IPS-18c (cell line): ENCODE measurements around the gene OR10G2.
"Not testable (repeated sequence)": the region's sequence is repeated elsewhere in the genome, so short reads cannot be mapped to it uniquely, and the experiment has no call there.

Source experiments
- H3K4me3 ChIP-seq: 2 replicates; pipeline ENCODE4 v1.7.0; 2013; ENCODE audit warnings: low read depth, mild to moderate bottlenecking, low read length, moderate library complexity; ENCODE audit not compliant: insufficient read depth
- H3K9me3 ChIP-seq: one replicate; pipeline ENCODE4 v1.6.1; 2013; ENCODE audit warnings: mild to moderate bottlenecking, low read length, moderate library complexity; ENCODE audit not compliant: control insufficient read depth, insufficient read depth

The OR10G2 gene, protein sequence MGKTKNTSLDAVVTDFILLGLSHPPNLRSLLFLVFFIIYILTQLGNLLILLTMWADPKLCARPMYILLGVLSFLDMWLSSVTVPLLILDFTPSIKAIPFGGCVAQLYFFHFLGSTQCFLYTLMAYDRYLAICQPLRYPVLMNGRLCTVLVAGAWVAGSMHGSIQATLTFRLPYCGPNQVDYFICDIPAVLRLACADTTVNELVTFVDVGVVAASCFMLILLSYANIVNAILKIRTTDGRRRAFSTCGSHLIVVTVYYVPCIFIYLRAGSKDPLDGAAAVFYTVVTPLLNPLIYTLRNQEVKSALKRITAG

DNA sequence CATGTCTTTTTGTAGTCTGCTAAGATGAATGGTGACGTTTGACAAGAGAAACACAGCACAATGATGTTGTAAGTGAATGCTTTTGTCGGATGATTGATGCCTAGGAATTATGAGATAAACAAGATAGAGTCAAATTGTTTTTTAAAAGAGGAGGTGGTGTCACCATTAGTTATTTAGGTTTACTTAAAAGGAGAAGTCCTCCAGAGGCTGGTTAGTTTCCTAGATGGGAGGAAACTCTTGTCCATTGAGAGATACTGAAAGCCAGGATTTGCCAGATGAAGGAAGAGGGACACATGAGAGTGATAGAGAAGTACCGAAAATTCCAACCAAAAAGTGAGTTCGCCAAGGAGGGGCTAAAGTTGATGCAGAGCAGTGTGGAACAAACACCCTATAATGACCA lies at the start of gene OR10G2:
Gene OR10G2 (minus strand): TSS at position 101 of the 400 bp plus-strand sequence. CDS start 98 bp downstream, at position 3.
- Histone ChIP-seq H3K4me3 (no peak within 1 kb of the TSS), H3K9me3 (no peaks in the 10 kb centered on the region)

DNA sequence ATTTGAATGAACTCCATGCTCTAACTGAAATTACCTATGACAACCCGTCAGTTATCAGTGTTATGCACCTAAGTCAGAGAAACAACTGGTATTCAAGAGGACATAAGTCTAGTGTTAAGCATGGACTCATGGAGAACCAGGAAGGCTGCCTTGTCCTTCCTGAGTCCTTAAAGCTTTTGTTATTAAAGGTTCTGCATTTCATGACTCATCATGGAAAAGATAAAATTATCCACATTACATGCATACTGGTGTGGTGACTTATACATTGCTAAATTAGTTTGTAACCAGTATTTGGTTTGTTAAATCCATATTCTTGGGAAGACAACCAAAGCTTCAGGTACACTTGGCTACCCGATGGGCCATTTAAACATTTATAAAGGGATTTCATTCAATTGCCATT lies 45.3 kb upstream of the OR10G2 start:
- H3K9me3 ChIP-seq: no peaks in the 10 kb centered on the region
- no peak overlapping the region for H3K4me3 ChIP-seq

DNA sequence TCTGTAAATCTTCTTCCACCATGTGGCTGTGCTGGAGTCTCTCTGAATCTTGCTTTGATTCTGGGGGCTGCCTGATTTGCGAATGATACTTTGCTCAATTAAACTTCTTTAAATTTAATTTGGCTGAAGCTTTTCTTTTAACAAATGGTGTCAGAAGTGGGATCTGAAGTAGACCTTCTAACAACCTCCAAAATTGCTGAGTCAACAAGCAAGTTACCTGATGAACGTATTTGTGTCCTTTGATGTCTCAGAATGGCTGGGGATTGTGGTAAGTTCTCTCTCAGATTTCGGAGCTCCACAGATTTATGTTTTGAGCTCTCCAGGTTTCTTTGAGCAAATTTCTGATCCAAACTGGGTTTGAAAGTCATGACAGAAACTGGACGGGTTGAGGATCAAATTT lies 40.8 kb upstream of the OR10G2 start:
- Histone ChIP-seq H3K4me3 (no peak overlapping the region), H3K9me3 (no peaks in the 10 kb centered on the region)

DNA sequence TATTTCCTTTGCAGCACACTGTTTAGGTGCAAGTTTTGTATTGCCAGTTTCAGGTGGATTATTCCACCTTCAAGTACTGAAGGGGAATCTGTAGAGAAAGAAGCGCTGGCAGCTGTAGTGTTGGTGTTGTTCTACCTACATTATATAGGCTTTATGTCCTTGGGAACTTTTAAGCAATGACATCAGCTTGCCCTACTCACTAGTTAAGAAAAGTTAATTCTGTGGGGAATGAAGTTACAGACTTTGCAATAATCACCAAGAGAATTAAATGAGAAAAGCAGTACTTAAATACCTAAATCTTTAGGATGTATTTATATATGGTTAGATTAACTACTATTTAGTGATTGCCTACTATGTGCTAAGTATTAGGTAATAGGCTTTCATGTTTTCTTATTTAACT lies 39.0 kb upstream of the OR10G2 start, which contains the start of gene OR4E1:
Gene OR4E1 (minus strand): TSS at position 101 of the 400 bp plus-strand sequence. CDS start 2,883 bp downstream, outside the sequence.
- Histone ChIP-seq H3K9me3 (no peaks in the 10 kb centered on the region), H3K4me3 (no peak within 1 kb of the TSS)

DNA sequence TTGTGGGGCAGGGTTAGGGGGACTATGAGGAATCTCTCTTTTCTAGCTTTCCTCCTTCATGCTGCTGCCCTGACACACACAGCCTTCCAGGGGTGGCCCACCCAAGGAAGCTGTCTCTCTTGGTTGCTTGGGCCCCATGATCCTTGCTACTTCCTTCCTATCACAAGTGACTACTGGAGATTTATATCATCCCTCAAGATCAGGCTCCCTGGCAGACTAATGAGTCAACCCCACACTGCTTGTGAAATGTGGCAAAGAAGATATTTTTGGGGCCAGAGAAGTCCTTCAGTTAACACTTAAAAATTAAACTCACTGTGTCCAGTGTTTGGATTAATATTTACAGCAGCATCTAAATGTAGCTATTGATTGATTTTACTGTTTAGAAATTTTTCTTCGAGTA lies 37.4 kb upstream of the OR10G2 start:
- H3K4me3 ChIP-seq: no peak overlapping the region

DNA sequence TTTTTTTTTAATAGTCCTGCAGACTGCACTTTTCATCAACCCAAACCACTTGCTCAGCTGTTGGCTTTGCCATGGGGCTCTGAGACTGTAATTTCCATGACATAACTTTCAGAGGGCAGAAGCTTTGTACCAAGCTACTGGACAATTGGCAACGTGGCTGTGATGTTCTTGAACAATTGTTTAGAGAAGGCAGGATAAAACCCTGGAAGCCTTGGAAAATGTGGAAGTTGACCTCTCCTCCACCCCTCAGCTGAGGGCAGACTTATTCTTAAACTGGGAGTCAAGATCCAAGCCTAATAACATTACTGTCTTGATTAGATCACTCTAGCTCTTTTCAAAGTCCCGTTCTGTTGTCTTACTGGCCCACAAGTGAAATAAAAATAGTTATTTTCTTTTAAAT lies 36.6 kb upstream of the OR10G2 start:
- H3K9me3 ChIP-seq: no peaks in the 10 kb centered on the region
- no peak overlapping the region for H3K4me3 ChIP-seq

More for the DNA sequence above, 37.4 kb upstream of the OR10G2 start:
- no peaks in the 10 kb centered on the region for H3K9me3 ChIP-seq

DNA sequence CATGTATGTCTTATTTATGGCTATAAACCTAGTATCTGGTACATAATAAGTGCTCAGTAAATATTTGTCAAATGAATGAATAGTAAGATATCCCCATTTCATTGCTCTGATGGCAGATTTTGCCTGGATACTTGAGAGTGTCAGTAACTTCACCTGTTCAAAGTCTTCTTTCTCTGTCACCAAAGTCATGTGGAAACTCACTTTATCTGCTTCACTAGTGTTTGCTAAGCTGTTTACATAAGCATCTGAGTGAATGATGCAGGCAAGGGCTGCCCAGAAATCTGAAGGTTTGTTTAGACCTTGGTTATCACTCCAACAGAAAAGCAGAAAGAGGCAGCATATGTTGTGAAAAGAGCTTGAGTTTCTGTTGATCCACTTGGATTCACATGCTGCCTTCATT lies 34.5 kb upstream of the OR10G2 start:
- H3K4me3 ChIP-seq: no peak overlapping the region
- H3K9me3 ChIP-seq: no peaks in the 10 kb centered on the region

DNA sequence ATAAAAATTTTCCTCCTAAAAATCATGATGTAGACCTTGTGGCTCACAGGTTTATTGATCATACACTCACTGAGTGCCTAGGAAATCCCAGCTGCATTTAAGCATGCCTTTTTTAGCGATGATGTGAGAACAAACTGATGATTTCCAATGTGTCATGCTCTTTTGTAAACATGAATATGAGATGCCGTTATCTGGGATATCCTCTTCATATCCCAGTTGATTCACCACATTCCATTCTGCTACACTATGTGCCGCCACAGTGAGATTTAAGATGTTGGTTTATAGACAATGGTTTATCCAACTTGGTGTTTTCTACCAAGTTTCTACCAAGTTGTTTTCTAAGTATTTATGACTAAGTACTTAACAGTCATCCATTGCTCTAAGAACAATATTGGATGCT lies 33.6 kb upstream of the OR10G2 start:
- H3K4me3 ChIP-seq: no peak overlapping the region
- no peaks in the 10 kb centered on the region for H3K9me3 ChIP-seq

DNA sequence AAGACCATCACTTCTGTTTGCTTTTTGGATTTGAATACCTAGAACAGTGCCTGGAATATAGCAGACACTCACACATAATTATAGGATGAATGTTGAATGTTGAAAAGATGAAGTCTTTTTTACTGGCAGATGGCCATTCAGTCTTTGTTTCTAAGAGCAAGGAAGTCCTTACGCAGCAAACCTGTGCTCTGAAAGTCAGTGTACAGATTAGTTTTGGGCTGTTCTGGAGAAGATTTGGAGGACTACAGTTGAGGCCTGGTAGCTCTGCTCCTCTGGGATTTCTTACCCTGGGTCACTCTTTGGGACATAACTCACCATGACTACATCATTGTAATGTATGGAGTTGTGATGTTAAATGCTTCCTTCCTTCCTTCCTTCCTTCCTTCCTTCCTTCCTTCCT lies 22.2 kb upstream of the OR10G2 start:
- H3K4me3 ChIP-seq: no peak overlapping the region
- no peaks in the 10 kb centered on the region for H3K9me3 ChIP-seq

DNA sequence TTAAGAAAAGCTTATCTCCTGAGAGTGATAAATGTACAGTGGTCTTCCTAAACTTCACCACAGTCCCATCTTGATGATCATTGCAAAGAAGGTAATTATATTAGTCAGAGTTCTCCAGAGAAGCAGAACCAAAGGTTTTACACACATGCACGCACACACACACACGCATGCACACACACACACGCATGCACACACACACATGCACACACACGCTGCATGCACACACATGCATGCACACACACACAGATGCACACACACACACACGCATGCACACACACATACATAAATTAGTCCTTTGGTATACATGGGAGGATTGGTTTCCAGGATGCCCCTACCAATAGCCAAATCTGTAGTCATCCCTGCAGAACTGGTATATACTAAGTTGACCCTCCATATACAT lies 19.5 kb upstream of the OR10G2 start:
- no peak overlapping the region for H3K4me3 ChIP-seq
- no peaks in the 10 kb centered on the region for H3K9me3 ChIP-seq

DNA sequence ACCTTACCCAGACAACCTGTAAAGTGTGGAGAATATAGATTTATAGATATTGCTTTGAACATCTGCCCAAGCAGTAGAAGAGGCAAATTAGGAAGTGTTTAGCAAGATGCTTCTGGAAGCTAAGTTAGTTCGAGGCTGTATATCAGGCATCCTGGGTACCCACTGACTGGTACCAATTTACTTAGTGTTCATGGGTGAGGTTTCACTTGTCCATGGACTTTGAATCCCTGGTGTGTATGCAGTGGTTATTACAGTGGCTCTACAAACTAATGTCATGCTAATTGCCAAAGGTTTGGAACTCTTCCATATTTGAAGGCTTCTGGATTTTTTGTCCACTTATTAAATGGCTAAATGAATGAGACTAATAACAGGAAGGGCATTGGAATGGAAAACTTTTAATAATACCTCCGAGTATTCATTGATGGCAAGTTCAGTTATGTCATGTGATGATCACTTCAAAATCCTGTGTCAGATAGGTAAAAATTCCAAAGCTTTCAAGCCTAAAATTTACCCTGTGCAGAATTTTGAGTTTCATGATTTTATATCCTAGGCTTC lies 18.7 kb upstream of the OR10G2 start, which contains the start of gene OR4E2:
Gene OR4E2 (plus strand): TSS at position 505 of the 555 bp plus-strand sequence. CDS start 11,248 bp downstream, outside the sequence.
- Histone ChIP-seq H3K9me3 (no peaks in the 10 kb centered on the region), H3K4me3 (no peak within 1 kb of the TSS)

DNA sequence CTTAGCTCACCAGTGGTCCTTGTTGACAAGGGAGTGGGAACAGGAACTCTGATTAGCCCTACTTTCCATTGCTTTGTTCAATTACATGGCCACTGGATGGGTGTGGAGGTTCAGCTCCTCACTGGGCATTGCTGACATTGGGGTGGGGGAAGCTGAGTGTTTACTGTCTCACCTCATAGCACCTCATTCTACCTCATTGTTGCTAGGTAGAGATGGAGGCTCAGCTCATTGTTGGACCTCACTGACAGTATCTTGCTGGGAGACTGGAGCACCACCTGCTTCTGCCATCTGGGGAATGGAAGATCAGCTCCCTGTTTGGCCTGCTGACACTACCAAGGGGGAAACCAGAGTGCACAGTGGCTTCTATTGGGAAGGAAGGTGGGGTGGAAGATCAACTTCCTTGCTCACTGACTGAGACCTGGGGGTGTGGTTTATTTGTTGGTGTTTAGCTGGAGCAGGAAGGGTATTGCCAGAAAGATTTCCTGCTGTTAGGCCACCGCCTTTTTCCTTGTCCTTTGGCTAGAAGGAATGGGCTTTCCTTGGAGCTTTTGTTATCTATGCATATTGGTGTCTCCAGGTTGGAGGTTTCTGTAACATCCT lies 17.6 kb upstream of the OR10G2 start:
- Histone ChIP-seq H3K4me3 (no peak overlapping the region), H3K9me3 (no peaks in the 10 kb centered on the region)

DNA sequence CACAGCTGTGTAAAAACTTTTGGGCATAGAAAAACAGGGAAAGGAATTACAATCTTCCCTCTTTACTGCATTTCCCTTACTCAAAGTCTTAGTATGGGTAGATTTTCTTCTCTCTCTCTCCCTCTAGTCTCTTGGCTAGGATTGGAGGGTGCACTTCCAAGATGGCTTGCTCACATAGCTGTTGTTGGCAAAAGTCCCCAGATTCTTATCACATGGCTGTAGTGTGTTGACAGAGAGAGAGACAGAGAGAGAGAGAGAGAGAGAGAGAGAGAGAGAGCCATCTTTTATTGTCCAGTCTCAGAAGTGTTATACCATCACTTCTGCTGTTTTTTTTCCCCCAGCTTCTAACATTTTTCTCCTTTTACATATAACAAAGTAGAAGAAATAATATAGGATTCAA lies 12.6 kb upstream of the OR10G2 start:
- H3K4me3 ChIP-seq: no peak overlapping the region

DNA sequence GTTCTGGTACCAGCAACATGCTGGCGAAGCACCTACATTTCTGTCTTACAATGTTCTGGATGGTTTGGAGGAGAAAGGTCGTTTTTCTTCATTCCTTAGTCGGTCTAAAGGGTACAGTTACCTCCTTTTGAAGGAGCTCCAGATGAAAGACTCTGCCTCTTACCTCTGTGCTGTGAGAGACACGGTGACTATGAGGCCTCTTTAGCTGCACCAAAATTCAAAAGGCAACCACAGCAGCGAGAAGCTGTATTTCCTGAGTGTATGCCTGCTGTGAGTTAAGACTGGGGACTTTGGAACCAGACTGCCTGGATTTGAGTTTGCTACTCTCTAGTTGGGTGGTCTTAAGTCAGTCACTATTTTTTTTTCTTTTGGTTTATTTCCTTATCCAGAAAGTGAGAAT lies 8.7 kb upstream of the OR10G2 start:
- Histone ChIP-seq H3K4me3 (no peak overlapping the region), H3K9me3 (no peaks in the 10 kb centered on the region)

More for the DNA sequence above, 12.6 kb upstream of the OR10G2 start:
- no peaks in the 10 kb centered on the region for H3K9me3 ChIP-seq

DNA sequence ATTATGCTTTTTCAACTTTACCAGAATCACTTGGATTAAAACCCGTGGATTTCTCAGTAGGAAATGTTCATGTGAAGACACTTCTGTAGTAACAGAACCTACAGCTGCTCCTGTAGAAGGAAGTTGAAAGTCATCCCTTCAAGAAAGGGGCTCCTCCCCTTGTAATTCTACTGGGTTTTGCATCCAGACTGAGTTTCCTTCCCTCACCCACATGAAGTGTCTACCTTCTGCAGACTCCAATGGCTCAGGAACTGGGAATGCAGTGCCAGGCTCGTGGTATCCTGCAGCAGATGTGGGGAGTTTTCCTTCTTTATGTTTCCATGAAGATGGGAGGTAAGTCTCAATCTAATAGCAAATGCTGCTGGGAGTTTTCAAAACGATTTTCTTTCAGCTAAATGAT lies 7.9 kb upstream of the OR10G2 start:
- H3K9me3 ChIP-seq: no peaks in the 10 kb centered on the region
- H3K4me3 ChIP-seq: no peak overlapping the region

DNA sequence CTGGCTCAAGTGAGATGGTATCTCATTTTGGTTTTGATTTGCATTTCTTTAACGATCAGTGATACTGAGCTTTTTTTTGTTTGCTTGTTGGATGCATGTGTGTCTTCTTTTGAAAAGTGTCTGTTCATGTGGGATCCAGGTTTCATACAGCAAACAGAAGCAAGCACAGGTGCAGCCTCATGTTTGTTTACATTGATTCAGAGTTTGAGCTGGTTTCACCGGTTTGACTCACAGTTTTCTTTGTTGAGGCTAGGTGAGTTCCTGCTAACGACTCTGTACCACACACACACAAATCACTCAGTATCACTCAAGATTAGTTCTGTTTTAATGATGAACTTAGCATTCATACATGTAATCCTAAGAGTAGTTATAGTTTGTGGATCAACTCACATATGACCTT lies 3.7 kb downstream of the OR10G2 start:
- Histone ChIP-seq H3K4me3 (no peak overlapping the region), H3K9me3 (no peaks in the 10 kb centered on the region)

DNA sequence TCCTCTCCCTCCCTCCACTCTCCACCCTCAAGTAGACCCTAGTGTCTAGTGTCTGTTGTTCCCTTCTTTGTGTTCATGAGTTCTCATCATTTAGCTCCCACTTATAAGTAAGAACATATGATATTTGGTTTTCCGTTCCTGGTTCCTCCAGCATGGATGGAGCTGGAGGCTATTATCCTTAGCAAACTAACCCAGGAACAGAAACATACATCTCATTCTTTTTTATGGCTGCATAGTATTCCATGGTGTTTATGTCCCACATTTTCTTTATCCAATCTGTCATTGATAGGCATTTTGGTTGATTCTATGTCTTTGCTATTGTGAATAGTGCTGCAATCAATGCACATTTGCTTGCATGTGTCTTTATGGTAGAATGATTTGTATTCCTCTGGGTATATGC lies 4.2 kb downstream of the OR10G2 start:
- not testable (repeated sequence) for H3K4me3 ChIP-seq, H3K9me3 ChIP-seq

DNA sequence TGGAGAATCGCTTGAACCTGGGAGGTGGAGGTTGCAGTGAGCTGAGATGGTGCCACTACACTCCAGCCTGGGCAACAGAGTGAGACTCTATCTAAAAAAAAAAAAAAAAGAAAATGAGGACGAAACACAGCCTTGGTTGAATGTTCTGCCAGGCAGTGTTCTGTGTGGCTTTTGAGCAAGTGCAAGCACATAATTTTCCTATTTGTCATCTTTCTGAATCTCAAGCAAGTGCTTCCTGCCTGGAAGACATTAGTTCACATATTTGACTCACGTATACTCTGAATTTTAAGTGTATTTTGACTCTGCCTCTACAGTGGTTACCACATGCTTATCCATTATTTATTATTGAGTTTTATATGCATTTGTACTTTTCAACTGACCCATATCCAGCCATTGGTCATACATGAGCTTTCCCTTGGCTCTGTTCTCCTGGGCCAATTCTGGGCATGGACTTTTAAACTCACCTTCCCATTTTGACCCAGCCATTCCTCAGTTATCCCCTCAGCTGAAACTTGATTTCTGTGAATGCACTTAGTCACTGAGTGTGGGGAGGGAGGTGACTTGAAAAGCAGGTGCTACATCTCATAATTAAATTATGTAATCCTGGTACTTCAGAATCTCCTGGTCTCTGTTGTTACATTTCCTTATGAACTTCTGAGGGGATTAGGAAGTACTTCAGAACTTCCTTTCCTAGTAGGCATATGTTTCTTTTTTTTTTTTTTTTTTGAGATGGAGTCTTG lies 8.1 kb downstream of the OR10G2 start:
- Histone ChIP-seq H3K4me3 (no peak overlapping the region), H3K9me3 (no peaks in the 10 kb centered on the region)
